Measurements from ENCODE around the gene NAALADL2. TPM values are rescaled to one million over a fixed set of nuclear protein-coding genes. Genes with fewer than 3 reads are reported as not detected.

NAALADL2 gene
- polyA plus RNA-seq, 1 donor from 2014 or later, result 1.6 TPM

DNA sequence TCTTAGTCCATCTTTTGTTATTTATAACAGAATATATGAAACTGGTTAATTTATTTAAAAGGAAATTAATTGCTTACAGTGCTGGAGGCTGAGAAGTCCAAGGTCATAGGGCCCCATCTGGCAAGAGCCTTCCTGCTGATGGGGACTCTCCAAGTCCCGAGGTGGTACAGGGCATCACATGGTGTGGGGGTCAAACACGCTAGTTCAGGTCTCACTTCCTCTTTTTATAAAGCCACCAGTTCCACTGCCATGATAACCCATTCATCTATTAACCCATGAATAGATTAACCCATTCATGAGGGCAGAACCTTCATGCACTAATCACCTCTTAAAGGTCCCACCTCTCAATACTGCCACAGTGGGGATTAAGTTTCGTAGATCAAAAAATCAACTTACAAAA is 659.3 kb downstream of the NAALADL2 start:
- Histone ChIP-seq H3K27ac (ENCODE audit: low read length) (no peak overlapping the region), H4K20me1 (ENCODE audit: insufficient read depth) (no peaks in the 10 kb centered on the region), H3F3A (ENCODE audit: insufficient read depth, low read length, poor library complexity, severe bottlenecking) (no peaks in the 10 kb centered on the region), H3K4me2 (ENCODE audit: low read length) (no peak overlapping the region), H3K9ac (ENCODE audit: low read length) (no peak overlapping the region), H3K27me3 (ENCODE audit: insufficient read depth, low read depth, low read length) (no peaks in the 10 kb centered on the region), H3K79me2 (replicated peaks; ENCODE audit: insufficient read depth, low read length) (no peaks in the 10 kb centered on the region), H2AFZ (ENCODE audit: low read depth, low read length) (no peak overlapping the region), H3K9me2 (ENCODE audit: insufficient read depth, low read length) (no peaks in the 10 kb centered on the region), H3K4me3 (ENCODE audit: low read length) (no peak overlapping the region), H3K9me3 (ENCODE audit: low read length) (no peaks in the 10 kb centered on the region), H3K36me3 (ENCODE audit: insufficient read depth, low read length) (no peaks in the 10 kb centered on the region)
- TF ChIP-seq MXI1 (conservative IDR thresholded peaks at IDR 0.05; ENCODE audit: poor library complexity, severe bottlenecking) (no peak), TAF1 (IDR thresholded peaks at IDR 0.05; ENCODE audit: low read depth) (no peak), SMC3 (conservative IDR thresholded peaks at IDR 0.05; ENCODE audit: poor library complexity) (no peak), RAD21 (conservative IDR thresholded peaks at IDR 0.05) (no peak), REST (IDR thresholded peaks at IDR 0.05; ENCODE audit: borderline replicate concordance) (no peak)

DNA sequence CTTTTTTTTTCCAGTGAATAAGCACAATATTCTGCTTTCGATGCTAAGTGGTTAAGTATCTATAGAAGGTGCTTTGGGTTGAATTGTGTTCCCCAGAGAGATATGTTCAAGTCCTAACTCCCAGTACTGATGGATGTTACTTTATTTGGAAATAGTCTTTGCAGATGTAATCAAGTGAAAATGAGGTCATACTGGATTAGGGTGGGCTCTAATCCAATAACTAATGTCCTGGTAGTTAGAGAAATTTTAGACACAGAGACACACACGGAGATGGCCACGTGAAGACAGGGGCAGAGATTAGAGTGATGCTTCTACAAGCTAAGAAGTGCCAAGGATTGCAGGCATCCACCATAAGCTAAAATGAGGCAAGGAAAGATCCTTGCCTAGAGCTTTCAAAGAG is 662.3 kb downstream of the NAALADL2 start:
- Histone ChIP-seq H3K9me2 (ENCODE audit: insufficient read depth, low read length) (no peaks in the 10 kb centered on the region), H3K4me2 (ENCODE audit: low read length) (no peak overlapping the region), H4K20me1 (ENCODE audit: insufficient read depth) (no peaks in the 10 kb centered on the region), H2AFZ (ENCODE audit: low read depth, low read length) (no peak overlapping the region), H3K4me3 (ENCODE audit: low read length) (no peak overlapping the region), H3K9me3 (ENCODE audit: low read length) (no peaks in the 10 kb centered on the region), H3K27ac (ENCODE audit: low read length) (no peak overlapping the region), H3K79me2 (replicated peaks; ENCODE audit: insufficient read depth, low read length) (no peaks in the 10 kb centered on the region), H3K36me3 (ENCODE audit: insufficient read depth, low read length) (no peaks in the 10 kb centered on the region), H3K27me3 (ENCODE audit: insufficient read depth, low read depth, low read length) (no peaks in the 10 kb centered on the region), H3K9ac (ENCODE audit: low read length) (no peak overlapping the region), H3F3A (ENCODE audit: insufficient read depth, low read length, poor library complexity, severe bottlenecking) (no peaks in the 10 kb centered on the region)
- TF ChIP-seq EZH2 (IDR thresholded peaks at IDR 0.05; ENCODE audit: borderline replicate concordance, insufficient read depth, low read length, poor library complexity, severe bottlenecking) (no peak), MXI1 (conservative IDR thresholded peaks at IDR 0.05; ENCODE audit: poor library complexity, severe bottlenecking) (no peak), EP300 (conservative IDR thresholded peaks at IDR 0.05; ENCODE audit: poor library complexity, severe bottlenecking) (no peak), SMC3 (conservative IDR thresholded peaks at IDR 0.05; ENCODE audit: poor library complexity) (no peak), TAF1 (IDR thresholded peaks at IDR 0.05; ENCODE audit: low read depth) (no peak)
- TF ChIP-seq, protein P1, sequence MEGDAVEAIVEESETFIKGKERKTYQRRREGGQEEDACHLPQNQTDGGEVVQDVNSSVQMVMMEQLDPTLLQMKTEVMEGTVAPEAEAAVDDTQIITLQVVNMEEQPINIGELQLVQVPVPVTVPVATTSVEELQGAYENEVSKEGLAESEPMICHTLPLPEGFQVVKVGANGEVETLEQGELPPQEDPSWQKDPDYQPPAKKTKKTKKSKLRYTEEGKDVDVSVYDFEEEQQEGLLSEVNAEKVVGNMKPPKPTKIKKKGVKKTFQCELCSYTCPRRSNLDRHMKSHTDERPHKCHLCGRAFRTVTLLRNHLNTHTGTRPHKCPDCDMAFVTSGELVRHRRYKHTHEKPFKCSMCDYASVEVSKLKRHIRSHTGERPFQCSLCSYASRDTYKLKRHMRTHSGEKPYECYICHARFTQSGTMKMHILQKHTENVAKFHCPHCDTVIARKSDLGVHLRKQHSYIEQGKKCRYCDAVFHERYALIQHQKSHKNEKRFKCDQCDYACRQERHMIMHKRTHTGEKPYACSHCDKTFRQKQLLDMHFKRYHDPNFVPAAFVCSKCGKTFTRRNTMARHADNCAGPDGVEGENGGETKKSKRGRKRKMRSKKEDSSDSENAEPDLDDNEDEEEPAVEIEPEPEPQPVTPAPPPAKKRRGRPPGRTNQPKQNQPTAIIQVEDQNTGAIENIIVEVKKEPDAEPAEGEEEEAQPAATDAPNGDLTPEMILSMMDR (IDR thresholded peaks at IDR 0.05; ENCODE audit: poor library complexity, severe bottlenecking), result no peak

GRCh38 chr3:175526191-175526590 is 667.1 kb downstream of the NAALADL2 start:
- no peaks in the 10 kb centered on the region for H3K27me3 ChIP-seq (ENCODE audit: insufficient read depth, low read depth, low read length)
- no peaks in the 10 kb centered on the region for H3F3A ChIP-seq (ENCODE audit: insufficient read depth, low read length, poor library complexity, severe bottlenecking)
- H3K9ac ChIP-seq (ENCODE audit: low read length), result no peak overlapping the region
- no peaks in the 10 kb centered on the region for H3K9me3 ChIP-seq (ENCODE audit: low read length)
- H3K79me2 ChIP-seq (replicated peaks; ENCODE audit: insufficient read depth, low read length), result no peaks in the 10 kb centered on the region
- H3K27ac ChIP-seq (ENCODE audit: low read length), result no peak overlapping the region
- H3K36me3 ChIP-seq (ENCODE audit: insufficient read depth, low read length), result no peaks in the 10 kb centered on the region
- no peaks in the 10 kb centered on the region for H4K20me1 ChIP-seq (ENCODE audit: insufficient read depth)
- H2AFZ ChIP-seq (ENCODE audit: low read depth, low read length), result no peak overlapping the region
- H3K4me2 ChIP-seq (ENCODE audit: low read length), result no peak overlapping the region
- no peak overlapping the region for H3K4me3 ChIP-seq (ENCODE audit: low read length)
- no peak for TF ChIP-seq EZH2 (IDR thresholded peaks at IDR 0.05; ENCODE audit: borderline replicate concordance, insufficient read depth, low read length, poor library complexity, severe bottlenecking)
- H3K9me2 ChIP-seq (ENCODE audit: insufficient read depth, low read length), result no peaks in the 10 kb centered on the region
